ENCODE data around the gene VEPH1. TPM values are rescaled to one million over a fixed set of nuclear protein-coding genes. Genes with fewer than 3 reads are reported as not detected.

The VEPH1 gene
- total and polyA plus RNA-seq, 12 donors, result 0.07 to 0.85 (median 0.56) TPM; not detected in 5

- DNase-seq (no peak), ATAC-seq (no peak)
- intact Hi-C loops (cut with DNase I), result loop anchor here in 4 of 10 donors (5.0 to 10.0 kb wide), 3 partner anchors 43 to 905 kb away; no protein-coding TSS in a partner anchor
- no peaks in the 10 kb centered on the region for H3K9me3 ChIP-seq
- peaks cover 0 to 16% (median 0%) of the 10 kb centered on the region in 9 donors for H3K4me1 ChIP-seq
- H3K27me3 ChIP-seq, result no peaks in the 10 kb centered on the region
- no peak for TF ChIP-seq CTCF (IDR thresholded peaks at IDR 0.05)
- WGBS, 2 donors, result 79 to 84% methylated on average over 2 of the region's 2 CpGs
- H3K27ac ChIP-seq, result no peak overlapping the region
- no peaks in the 10 kb centered on the region for H3K36me3 ChIP-seq
- no peak overlapping the region for H3K4me3 ChIP-seq
Measured at GRCh38 chr3:157529751-157530150, 26.5 kb upstream of the VEPH1 start.

GRCh38 chr3:157529085-157529484 lies 25.9 kb upstream of the VEPH1 start:
- intact Hi-C loops (cut with DNase I), result loop anchor here in 1 of 10 donors (5.0 kb wide), 1 partner anchor 853 kb away; no protein-coding TSS in a partner anchor
- no peak for ATAC-seq
- TF ChIP-seq CTCF (IDR thresholded peaks at IDR 0.05), result no peak
- H3K36me3 ChIP-seq, result no peaks in the 10 kb centered on the region
- no peaks in the 10 kb centered on the region for H3K9me3 ChIP-seq
- DNase-seq, result no peak
- H3K27ac ChIP-seq, result no peak overlapping the region
- WGBS, 2 donors, result 90 to 95% methylated on average over 2 of the region's 2 CpGs
- H3K27me3 ChIP-seq, result no peaks in the 10 kb centered on the region
- peaks cover 0 to 16% (median 0%) of the 10 kb centered on the region in 9 donors for H3K4me1 ChIP-seq
- no peak overlapping the region for H3K4me3 ChIP-seq

GRCh38 chr3:157527131-157527881 lies 24.1 kb upstream of the VEPH1 start:
- 72 to 74% methylated on average over 5 of the region's 5 CpGs for WGBS, 2 donors
- Histone ChIP-seq H3K27ac (no peak overlapping the region), H3K9me3 (peaks cover 0 to 5% (median 0%) of the 10 kb centered on the region in 11 donors), H3K27me3 (no peaks in the 10 kb centered on the region), H3K4me1 (peaks cover 0 to 4% (median 0%) of the 10 kb centered on the region in 9 donors), H3K4me3 (no peak overlapping the region), H3K36me3 (no peaks in the 10 kb centered on the region)
- DNase-seq (no peak), ATAC-seq (no peak)
- no peak for TF ChIP-seq CTCF (IDR thresholded peaks at IDR 0.05)
- intact Hi-C loops (cut with DNase I), result loop anchor here in 1 of 10 donors (5.0 kb wide), 1 partner anchor 855 kb away; no protein-coding TSS in a partner anchor

GRCh38 chr3:157526036-157526435 lies 22.8 kb upstream of the VEPH1 start:
- 89 to 92% methylated on average over 2 of the region's 2 CpGs for WGBS, 2 donors
- no peak for DNase-seq
- H3K27me3 ChIP-seq, result no peaks in the 10 kb centered on the region
- no peak overlapping the region for H3K27ac ChIP-seq
- no peak overlapping the region for H3K4me3 ChIP-seq
- H3K4me1 ChIP-seq, result no peaks in the 10 kb centered on the region
- H3K36me3 ChIP-seq, result no peaks in the 10 kb centered on the region
- intact Hi-C loops (cut with DNase I), result loop anchor here in 1 of 10 donors (5.0 kb wide), 1 partner anchor 856 kb away; no protein-coding TSS in a partner anchor
- ATAC-seq, result no peak
- TF ChIP-seq CTCF (IDR thresholded peaks at IDR 0.05), result no peak
- peaks cover 0 to 5% (median 0%) of the 10 kb centered on the region in 11 donors for H3K9me3 ChIP-seq
